ENCODE results near the gene POLR2B.

POLR2B gene

DNA sequence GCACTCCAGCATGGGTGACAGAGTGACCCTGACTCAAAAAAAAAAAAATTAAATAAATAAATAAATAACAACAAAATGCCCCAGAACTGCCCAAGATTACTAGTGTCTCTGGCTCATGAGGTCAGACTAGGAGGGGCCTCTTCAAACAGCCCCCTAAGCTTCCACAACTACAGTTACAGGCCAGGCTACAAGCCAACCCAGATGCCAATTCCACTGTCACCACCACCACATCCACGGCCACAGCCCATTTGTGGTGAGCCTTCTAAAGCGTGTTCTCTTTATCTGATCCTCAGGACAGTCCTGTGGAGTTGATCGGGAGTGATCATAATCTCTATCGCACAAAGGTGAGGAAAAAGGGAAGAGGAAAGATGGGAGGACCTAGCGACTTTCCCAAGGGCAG, 94.9 kb downstream of the POLR2B start:
- no peak overlapping the region for H3K14ac ChIP-seq (ENCODE audit: low read length in 2 of 2)
- WGBS, result 82% methylated on average over 4 of the region's 5 CpGs
- H3K4me2 ChIP-seq (ENCODE audit: low read length, poor library complexity, severe bottlenecking), result no peak overlapping the region
- H3K4me3 ChIP-seq (ENCODE audit: insufficient read depth in 1 of 2, low read depth in 1 of 2, low read length in 2 of 2), result no peak overlapping the region
- no peak overlapping the region for H3K9ac ChIP-seq (ENCODE audit: low read length)
- H2AK5ac ChIP-seq (ENCODE audit: low read length, severe bottlenecking), result no peak overlapping the region
- peak overlapping the region in 1 of 2 experiments; percentile 16 for H3K18ac ChIP-seq (ENCODE audit: low read depth in 1 of 2, low read length in 2 of 2)
- no peak overlapping the region for H2BK120ac ChIP-seq (ENCODE audit: low read depth, low read length)
- no peak overlapping the region for H4K8ac ChIP-seq (ENCODE audit: low read length)
- no peak overlapping the region for H2AFZ ChIP-seq (ENCODE audit: low read depth, low read length)
- H3K79me1 ChIP-seq (replicated peaks; ENCODE audit: low read length, poor library complexity, severe bottlenecking), result peaks cover 1% of the 10 kb centered on the region
- peaks cover 23% of the 10 kb centered on the region for H3K4me1 ChIP-seq (ENCODE audit: control insufficient read depth, insufficient read depth, low read depth, low read length)
- peak overlapping the region in 1 of 2 experiments; percentile 8 for H2BK12ac ChIP-seq (ENCODE audit: low read length in 2 of 2)
- peak overlapping the region; percentile 43 for H3K27ac ChIP-seq (ENCODE audit: low read length, poor library complexity, severe bottlenecking)
- no peaks in the 10 kb centered on the region for H3K27me3 ChIP-seq (ENCODE audit: control insufficient read depth in 1 of 2, insufficient read depth in 1 of 2, low read length in 2 of 2)
- H3K4ac ChIP-seq (ENCODE audit: low read depth in 1 of 2, low read length in 2 of 2), result no peak overlapping the region
- peaks cover 0 to 31% of the 10 kb centered on the region in 2 experiments for H3K36me3 ChIP-seq (ENCODE audit: control insufficient read depth in 1 of 2, insufficient read depth in 2 of 2, low read depth in 1 of 2, low read length in 2 of 2)
- H4K91ac ChIP-seq (ENCODE audit: low read length), result no peak overlapping the region
- no peaks in the 10 kb centered on the region for H3K9me3 ChIP-seq (ENCODE audit: control insufficient read depth, low read length)
- no peak for DNase-seq
- no peak overlapping the region for H3K23ac ChIP-seq (ENCODE audit: low read length in 2 of 2)
- no peak overlapping the region for H2BK5ac ChIP-seq (ENCODE audit: low read depth, low read length, poor library complexity, severe bottlenecking)
- no peak overlapping the region for H2BK15ac ChIP-seq (ENCODE audit: low read depth, poor library complexity, severe bottlenecking)

DNA sequence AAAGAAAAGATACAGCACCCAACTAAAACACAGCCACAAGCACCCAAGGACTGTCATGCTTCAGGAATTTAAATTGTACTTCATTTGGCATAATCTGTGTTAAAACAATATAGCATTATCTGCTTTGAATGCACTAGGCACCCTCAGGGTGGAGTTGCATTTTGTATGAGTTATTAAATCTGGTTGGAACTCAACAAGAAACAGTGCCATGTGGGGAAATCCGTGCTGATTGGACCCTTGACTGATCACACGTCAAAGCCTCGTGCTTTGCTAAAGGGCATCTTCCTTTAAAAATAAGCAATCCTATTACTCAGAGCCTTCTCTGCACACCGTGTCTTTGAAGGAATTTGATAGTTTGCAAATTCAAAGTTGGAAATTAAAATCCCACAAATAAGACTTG, 96.0 kb downstream of the POLR2B start:
- Histone ChIP-seq H3K23ac (ENCODE audit: low read length in 2 of 2) (no peak overlapping the region), H3K36me3 (ENCODE audit: control insufficient read depth in 1 of 2, insufficient read depth in 2 of 2, low read depth in 1 of 2, low read length in 2 of 2) (peaks cover 0 to 20% of the 10 kb centered on the region in 2 experiments), H2BK120ac (ENCODE audit: low read depth, low read length) (no peak overlapping the region), H2AK5ac (ENCODE audit: low read length, severe bottlenecking) (no peak overlapping the region), H2BK15ac (ENCODE audit: low read depth, poor library complexity, severe bottlenecking) (no peak overlapping the region), H3K4me1 (ENCODE audit: control insufficient read depth, insufficient read depth, low read depth, low read length) (peaks cover 18% of the 10 kb centered on the region), H3K27ac (ENCODE audit: low read length, poor library complexity, severe bottlenecking) (peak overlapping the region; percentile 87), H3K9me3 (ENCODE audit: control insufficient read depth, low read length) (no peaks in the 10 kb centered on the region), H4K8ac (ENCODE audit: low read length) (no peak overlapping the region), H3K4me3 (ENCODE audit: insufficient read depth in 1 of 2, low read depth in 1 of 2, low read length in 2 of 2) (no peak overlapping the region), H2AFZ (ENCODE audit: low read depth, low read length) (no peak overlapping the region), H3K4ac (ENCODE audit: low read depth in 1 of 2, low read length in 2 of 2) (no peak overlapping the region), H3K27me3 (ENCODE audit: control insufficient read depth in 1 of 2, insufficient read depth in 1 of 2, low read length in 2 of 2) (no peaks in the 10 kb centered on the region), H4K91ac (ENCODE audit: low read length) (no peak overlapping the region), H3K4me2 (ENCODE audit: low read length, poor library complexity, severe bottlenecking) (no peak overlapping the region), H2BK5ac (ENCODE audit: low read depth, low read length, poor library complexity, severe bottlenecking) (no peak overlapping the region), H3K18ac (ENCODE audit: low read depth in 1 of 2, low read length in 2 of 2) (no peak overlapping the region), H3K14ac (ENCODE audit: low read length in 2 of 2) (no peak overlapping the region), H3K79me1 (replicated peaks; ENCODE audit: low read length, poor library complexity, severe bottlenecking) (no peaks in the 10 kb centered on the region), H2BK12ac (ENCODE audit: low read length in 2 of 2) (no peak overlapping the region), H3K9ac (ENCODE audit: low read length) (peak overlapping the region; percentile 52)
- DNase-seq, result no peak
- 0% methylated on average over 1 of the region's 4 CpGs for WGBS

DNA sequence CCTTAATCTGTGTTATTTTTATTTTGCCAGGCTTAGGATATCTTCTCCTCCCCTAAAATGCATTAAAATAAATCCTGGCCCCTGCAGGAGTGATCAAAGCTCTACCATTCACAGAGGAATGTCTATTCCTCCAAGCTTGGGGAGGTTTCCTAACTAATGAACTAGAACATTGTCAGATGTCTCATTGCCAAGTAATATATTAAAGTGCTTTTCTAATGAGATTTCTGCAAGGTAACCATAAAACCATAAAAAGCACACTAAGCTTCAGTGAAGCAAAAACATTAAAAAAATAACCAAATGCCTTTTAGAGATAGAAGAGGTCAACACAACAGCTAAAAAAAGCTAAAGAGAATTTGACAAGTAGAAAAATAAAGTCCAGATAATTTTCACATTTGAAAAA, 96.7 kb downstream of the POLR2B start:
- H3K23ac ChIP-seq (ENCODE audit: low read length in 2 of 2), result no peak overlapping the region
- H3K4me3 ChIP-seq (ENCODE audit: insufficient read depth in 1 of 2, low read depth in 1 of 2, low read length in 2 of 2), result no peak overlapping the region
- H3K36me3 ChIP-seq (ENCODE audit: control insufficient read depth in 1 of 2, insufficient read depth in 2 of 2, low read depth in 1 of 2, low read length in 2 of 2), result peaks cover 0 to 19% of the 10 kb centered on the region in 2 experiments
- H4K8ac ChIP-seq (ENCODE audit: low read length), result no peak overlapping the region
- no peaks in the 10 kb centered on the region for H3K79me1 ChIP-seq (replicated peaks; ENCODE audit: low read length, poor library complexity, severe bottlenecking)
- DNase-seq, result no peak
- H3K9me3 ChIP-seq (ENCODE audit: control insufficient read depth, low read length), result no peaks in the 10 kb centered on the region
- peaks cover 20% of the 10 kb centered on the region for H3K4me1 ChIP-seq (ENCODE audit: control insufficient read depth, insufficient read depth, low read depth, low read length)
- H3K27me3 ChIP-seq (ENCODE audit: control insufficient read depth in 1 of 2, insufficient read depth in 1 of 2, low read length in 2 of 2), result no peaks in the 10 kb centered on the region
- H2BK15ac ChIP-seq (ENCODE audit: low read depth, poor library complexity, severe bottlenecking), result no peak overlapping the region
- H4K91ac ChIP-seq (ENCODE audit: low read length), result no peak overlapping the region
- peak overlapping the region; percentile 87 for H3K27ac ChIP-seq (ENCODE audit: low read length, poor library complexity, severe bottlenecking)
- no peak overlapping the region for H2BK12ac ChIP-seq (ENCODE audit: low read length in 2 of 2)
- no peak overlapping the region for H3K18ac ChIP-seq (ENCODE audit: low read depth in 1 of 2, low read length in 2 of 2)
- no peak overlapping the region for H3K4me2 ChIP-seq (ENCODE audit: low read length, poor library complexity, severe bottlenecking)
- H3K14ac ChIP-seq (ENCODE audit: low read length in 2 of 2), result no peak overlapping the region
- H2AFZ ChIP-seq (ENCODE audit: low read depth, low read length), result no peak overlapping the region
- H3K9ac ChIP-seq (ENCODE audit: low read length), result peak overlapping the region; percentile 32
- H2BK120ac ChIP-seq (ENCODE audit: low read depth, low read length), result no peak overlapping the region
- H2AK5ac ChIP-seq (ENCODE audit: low read length, severe bottlenecking), result no peak overlapping the region
- H3K4ac ChIP-seq (ENCODE audit: low read depth in 1 of 2, low read length in 2 of 2), result no peak overlapping the region
- H2BK5ac ChIP-seq (ENCODE audit: low read depth, low read length, poor library complexity, severe bottlenecking), result no peak overlapping the region

DNA sequence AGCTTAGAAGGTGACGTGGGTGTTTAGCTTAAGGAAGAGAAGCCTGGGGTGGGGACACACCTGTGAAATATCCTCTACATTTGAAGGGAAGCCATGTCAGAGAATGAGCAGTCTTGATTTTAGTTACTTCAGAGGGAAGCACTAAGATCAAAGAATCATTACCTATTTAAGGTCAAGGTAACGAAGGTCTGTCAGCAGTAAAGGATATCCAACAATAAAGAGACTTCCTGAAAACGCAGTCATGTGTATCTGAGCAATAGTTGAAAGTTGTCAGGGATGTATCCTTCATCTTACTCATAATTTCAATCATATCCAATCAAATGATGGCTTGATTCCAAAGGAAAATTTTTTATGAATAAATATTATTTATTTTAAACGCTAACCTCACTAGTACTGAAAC, 98.0 kb downstream of the POLR2B start:
- H3K27ac ChIP-seq (ENCODE audit: low read length, poor library complexity, severe bottlenecking), result peak overlapping the region; percentile 63
- H2BK5ac ChIP-seq (ENCODE audit: low read depth, low read length, poor library complexity, severe bottlenecking), result no peak overlapping the region
- H3K36me3 ChIP-seq (ENCODE audit: control insufficient read depth in 1 of 2, insufficient read depth in 2 of 2, low read depth in 1 of 2, low read length in 2 of 2), result peaks cover 0 to 23% of the 10 kb centered on the region in 2 experiments
- 52% methylated on average over 1 of the region's 4 CpGs for WGBS
- no peak overlapping the region for H4K8ac ChIP-seq (ENCODE audit: low read length)
- no peak overlapping the region for H2BK15ac ChIP-seq (ENCODE audit: low read depth, poor library complexity, severe bottlenecking)
- DNase-seq, result no peak
- no peak overlapping the region for H2BK120ac ChIP-seq (ENCODE audit: low read depth, low read length)
- H2AK5ac ChIP-seq (ENCODE audit: low read length, severe bottlenecking), result peak overlapping the region; percentile 3
- no peak overlapping the region for H3K18ac ChIP-seq (ENCODE audit: low read depth in 1 of 2, low read length in 2 of 2)
- H3K27me3 ChIP-seq (ENCODE audit: control insufficient read depth in 1 of 2, insufficient read depth in 1 of 2, low read length in 2 of 2), result no peaks in the 10 kb centered on the region
- no peak overlapping the region for H3K4ac ChIP-seq (ENCODE audit: low read depth in 1 of 2, low read length in 2 of 2)
- no peak overlapping the region for H4K91ac ChIP-seq (ENCODE audit: low read length)
- no peak overlapping the region for H3K4me2 ChIP-seq (ENCODE audit: low read length, poor library complexity, severe bottlenecking)
- no peak overlapping the region for H3K9ac ChIP-seq (ENCODE audit: low read length)
- H3K9me3 ChIP-seq (ENCODE audit: control insufficient read depth, low read length), result no peaks in the 10 kb centered on the region
- H3K23ac ChIP-seq (ENCODE audit: low read length in 2 of 2), result no peak overlapping the region
- H2AFZ ChIP-seq (ENCODE audit: low read depth, low read length), result no peak overlapping the region
- no peak overlapping the region for H2BK12ac ChIP-seq (ENCODE audit: low read length in 2 of 2)
- H3K4me1 ChIP-seq (ENCODE audit: control insufficient read depth, insufficient read depth, low read depth, low read length), result peaks cover 22% of the 10 kb centered on the region
- H3K4me3 ChIP-seq (ENCODE audit: insufficient read depth in 1 of 2, low read depth in 1 of 2, low read length in 2 of 2), result no peak overlapping the region
- H3K14ac ChIP-seq (ENCODE audit: low read length in 2 of 2), result no peak overlapping the region
- H3K79me1 ChIP-seq (replicated peaks; ENCODE audit: low read length, poor library complexity, severe bottlenecking), result no peaks in the 10 kb centered on the region
